Progenitor cell of endocrine pancreas (in vitro differentiated cells): ENCODE data around the gene SIRPG. TPM values are rescaled to one million over a fixed set of nuclear protein-coding genes. Genes with fewer than 3 reads are reported as not detected.

Source experiments
- DNase-seq: peaks from one replicate; pipeline ENCODE4 v3.0.0; 2021; ENCODE audit warnings: low spot score; ENCODE audit not compliant: unreplicated experiment
- H3K27ac Mint-ChIP-seq: 2 replicates; pipeline ENCODE4 v1.8.0; 2021; ENCODE audit warnings: mild to moderate bottlenecking, moderate library complexity, mixed read lengths
- H3K27me3 Mint-ChIP-seq: 2 replicates; pipeline ENCODE4 v1.8.0; 2021; ENCODE audit warnings: mixed read lengths
- H3K36me3 Mint-ChIP-seq: 2 replicates; pipeline ENCODE4 v1.8.0; 2022; ENCODE audit warnings: mixed read lengths; ENCODE audit not compliant: insufficient read depth
- H3K4me1 Mint-ChIP-seq: 2 replicates; pipeline ENCODE4 v1.8.0; 2021; ENCODE audit warnings: low read depth, mixed read lengths
- H3K4me3 Mint-ChIP-seq: 2 replicates; pipeline ENCODE4 v1.8.0; 2021; ENCODE audit warnings: low read depth, mild to moderate bottlenecking, moderate library complexity, mixed read lengths
- H3K9me3 Mint-ChIP-seq: 2 replicates; pipeline ENCODE4 v1.8.0; 2021; ENCODE audit warnings: low read depth, mixed read lengths
- CTCF ChIP-seq: fragments of 200-600 bp; sonication (generic); IDR thresholded peaks from one replicate; pipeline ENCODE4 v1.5.0; 2021; ENCODE audit warnings: antibody characterized with exemption, mild to moderate bottlenecking; ENCODE audit not compliant: unreplicated experiment
- total RNA-seq: library from RNA; stranded (reverse); gene quantifications from 2 replicates; pipeline ENCODE4 v1.2.1, GENCODE V29; 2021

The SIRPG gene
- total RNA-seq, 1 donor from 2014 or later: not detected

DNA sequence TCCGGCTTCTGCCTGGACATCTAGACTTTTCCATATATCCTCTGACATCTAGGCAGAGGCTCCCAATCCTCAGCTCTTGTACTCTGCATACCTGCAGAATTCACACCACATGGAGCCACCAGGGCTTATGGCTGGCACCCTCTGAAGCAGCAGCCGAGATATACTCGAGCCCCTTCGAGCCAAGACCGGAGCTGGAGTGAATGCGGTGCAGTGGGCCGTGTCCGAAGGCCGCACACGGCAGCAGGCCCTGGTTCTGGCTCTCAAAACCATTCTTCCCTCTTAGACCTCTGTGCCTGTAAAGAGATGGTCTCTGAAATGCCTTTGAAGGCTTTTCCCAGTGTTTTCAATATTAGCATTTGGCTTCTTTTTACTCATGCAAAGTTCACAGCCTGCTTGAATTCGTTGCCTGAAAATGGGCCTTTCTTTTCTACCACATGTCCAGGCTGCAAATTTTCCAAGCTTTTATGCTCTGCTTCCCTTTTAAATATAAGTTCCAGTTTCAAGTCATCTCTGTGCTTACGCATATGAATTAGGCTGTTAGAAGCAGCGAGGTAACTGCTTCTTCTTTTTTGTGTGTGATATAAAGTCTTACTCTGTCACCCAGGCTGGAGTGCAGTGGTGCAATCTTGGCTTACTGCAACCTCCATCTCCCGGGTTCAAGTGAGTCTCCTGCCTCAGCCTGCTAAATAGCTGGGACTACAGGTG, 33.9 kb downstream of the SIRPG start:
- no peaks in the 10 kb centered on the region for H3K36me3 Mint-ChIP-seq
- no peak for TF ChIP-seq CTCF
- no peak for DNase-seq
- H3K4me3 Mint-ChIP-seq: no peak overlapping the region
- no peak overlapping the region for H3K27ac Mint-ChIP-seq
- H3K4me1 Mint-ChIP-seq: peaks cover 2% of the 10 kb centered on the region
- H3K27me3 Mint-ChIP-seq: peaks cover 13% of the 10 kb centered on the region
- no peaks in the 10 kb centered on the region for H3K9me3 Mint-ChIP-seq

DNA sequence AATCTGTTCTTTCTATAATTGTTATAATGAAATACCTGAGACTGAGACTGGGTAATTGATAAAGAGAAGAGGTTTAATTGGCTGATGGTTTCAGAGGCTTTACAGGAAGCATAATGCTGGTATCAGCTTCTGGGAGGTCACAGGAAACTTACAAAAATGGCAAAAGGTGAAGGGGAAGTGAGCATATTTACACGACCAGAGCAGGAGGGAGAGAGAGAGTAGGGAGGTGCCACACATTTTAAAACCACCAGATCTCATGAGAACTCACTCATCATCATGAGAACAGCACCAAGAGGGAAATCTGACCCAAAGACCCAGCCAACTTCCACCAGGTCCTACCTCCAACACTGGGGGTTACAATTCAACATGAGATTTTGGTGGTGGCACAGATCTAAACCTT, 35.1 kb downstream of the SIRPG start:
- H3K9me3 Mint-ChIP-seq: no peaks in the 10 kb centered on the region
- no peak overlapping the region for H3K27ac Mint-ChIP-seq
- no peaks in the 10 kb centered on the region for H3K36me3 Mint-ChIP-seq
- peaks cover 2% of the 10 kb centered on the region for H3K4me1 Mint-ChIP-seq
- no peak overlapping the region for H3K4me3 Mint-ChIP-seq
- H3K27me3 Mint-ChIP-seq: peaks cover 7% of the 10 kb centered on the region
- no peak for DNase-seq
- no peak for TF ChIP-seq CTCF

GRCh38 chr20:1621316-1621715, 36.3 kb downstream of the SIRPG start:
- Mint-ChIP-seq H3K4me1 (peaks cover 2% of the 10 kb centered on the region), H3K27ac (no peak overlapping the region), H3K9me3 (no peaks in the 10 kb centered on the region), H3K27me3 (peaks cover 5% of the 10 kb centered on the region), H3K4me3 (no peak overlapping the region), H3K36me3 (no peaks in the 10 kb centered on the region)
- TF ChIP-seq CTCF: no peak
- no peak for DNase-seq

DNA sequence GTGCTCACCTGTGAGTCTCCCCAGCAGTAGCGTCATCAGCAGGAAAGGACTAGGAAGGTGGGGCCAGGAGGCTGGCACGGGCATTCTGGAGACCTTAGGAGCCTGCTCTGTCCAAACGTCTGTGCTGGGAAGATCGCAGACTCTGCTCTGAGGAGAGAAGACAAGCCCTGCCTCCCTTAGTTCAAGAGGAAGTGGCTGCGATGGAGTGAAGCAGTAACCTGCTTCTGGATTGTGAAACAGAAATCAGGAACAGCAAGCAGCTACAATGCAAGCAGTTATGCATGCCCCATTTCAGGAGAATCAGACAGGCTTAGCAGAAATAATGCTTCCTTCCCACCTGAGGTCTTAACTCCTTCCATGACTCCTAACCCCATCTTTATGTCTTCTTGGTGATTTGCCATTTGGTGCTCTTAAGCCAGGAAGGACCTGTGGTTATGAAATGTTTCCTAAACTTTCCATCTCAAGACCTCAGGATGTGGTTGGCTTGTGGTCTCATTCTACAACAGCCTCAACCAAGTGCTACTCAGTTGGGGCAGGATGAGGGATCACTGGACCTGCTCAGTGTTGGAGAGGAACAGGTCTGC, 37.6 kb downstream of the SIRPG start, which contains the start of gene SIRPB1:
Gene SIRPB1, minus strand, starts transcription at position 149 of the 584 bp plus-strand sequence. Its CDS starts 65 bp downstream, at position 84.
- Mint-ChIP-seq H3K4me1 (peaks cover 2% of the 10 kb centered on the region), H3K27me3 (peaks cover 3% of the 10 kb centered on the region), H3K27ac (no peak within 1 kb of the TSS), H3K36me3 (no peaks in the 10 kb centered on the region), H3K4me3 (no peak within 1 kb of the TSS), H3K9me3 (no peaks in the 10 kb centered on the region)
- no peak for DNase-seq
- TF ChIP-seq CTCF: no peak

DNA sequence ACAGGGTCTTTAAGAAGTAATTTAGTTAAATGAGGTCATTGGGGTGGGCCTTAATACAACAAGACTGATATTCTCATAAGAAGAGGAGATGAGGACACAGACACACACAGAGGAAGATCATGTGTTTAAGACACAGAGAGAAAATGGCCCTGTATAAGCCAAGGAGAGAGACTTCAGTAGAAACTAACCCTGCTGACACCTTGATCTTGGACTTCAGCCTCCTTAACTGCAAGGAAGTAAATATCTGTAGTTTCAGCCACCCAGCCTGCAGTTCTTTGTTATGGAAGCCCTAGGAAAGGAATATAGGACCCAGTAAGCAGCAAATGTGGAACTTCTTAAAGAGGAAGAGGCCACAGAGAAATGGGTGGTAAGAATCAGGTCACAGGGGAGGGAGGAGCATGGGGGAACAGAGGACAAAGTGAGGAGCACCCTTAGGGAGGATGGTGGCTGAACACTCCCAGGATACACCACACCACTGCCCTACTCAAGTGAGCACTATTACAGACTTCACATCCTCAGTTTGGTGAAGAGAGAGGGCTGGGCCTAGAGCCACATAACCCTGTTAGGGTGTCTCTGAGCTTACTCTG, 38.5 kb downstream of the SIRPG start:
- TF ChIP-seq CTCF: no peak
- H3K27ac Mint-ChIP-seq: no peak overlapping the region

More for the DNA sequence above, 38.5 kb downstream of the SIRPG start:
- no peak for DNase-seq
- H3K36me3 Mint-ChIP-seq: no peaks in the 10 kb centered on the region
- H3K4me1 Mint-ChIP-seq: peaks cover 2% of the 10 kb centered on the region
- H3K9me3 Mint-ChIP-seq: no peaks in the 10 kb centered on the region
- H3K27me3 Mint-ChIP-seq: peaks cover 6% of the 10 kb centered on the region
- H3K4me3 Mint-ChIP-seq: no peak overlapping the region
